Central memory CD4-positive, alpha-beta T cell (primary cell): ENCODE data around the gene EPAS1.

ENCODE experiments used
- DNase-seq: peaks from one replicate; pipeline ENCODE4 v3.0.0; 2022

Gene EPAS1

DNA sequence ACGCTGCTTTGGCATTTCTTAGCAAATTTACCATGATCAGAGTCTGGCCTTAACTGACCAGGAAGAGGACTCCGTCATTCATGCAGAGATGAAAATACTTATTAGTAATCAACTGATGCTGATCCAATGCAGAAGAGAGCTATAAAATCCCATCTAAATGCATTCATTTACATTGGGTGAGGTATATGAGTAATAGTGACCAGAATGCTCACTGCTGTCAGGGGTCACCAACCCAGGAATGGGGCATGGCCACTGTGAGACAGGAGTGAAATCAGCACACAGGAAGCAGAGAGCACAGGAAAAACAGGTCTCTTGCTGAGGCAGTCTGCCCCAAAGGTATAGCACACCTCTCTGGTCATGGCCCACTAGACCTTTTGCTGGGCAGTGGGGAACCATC, 114.0 kb downstream of the EPAS1 start:
- no peak for DNase-seq

- DNase-seq = no peak
These were observed 114.8 kb downstream of the EPAS1 start for GRCh38 chr2:46411985-46412384.

GRCh38 chr2:46413111-46413510, 115.9 kb downstream of the EPAS1 start:
- no peak for DNase-seq

DNA sequence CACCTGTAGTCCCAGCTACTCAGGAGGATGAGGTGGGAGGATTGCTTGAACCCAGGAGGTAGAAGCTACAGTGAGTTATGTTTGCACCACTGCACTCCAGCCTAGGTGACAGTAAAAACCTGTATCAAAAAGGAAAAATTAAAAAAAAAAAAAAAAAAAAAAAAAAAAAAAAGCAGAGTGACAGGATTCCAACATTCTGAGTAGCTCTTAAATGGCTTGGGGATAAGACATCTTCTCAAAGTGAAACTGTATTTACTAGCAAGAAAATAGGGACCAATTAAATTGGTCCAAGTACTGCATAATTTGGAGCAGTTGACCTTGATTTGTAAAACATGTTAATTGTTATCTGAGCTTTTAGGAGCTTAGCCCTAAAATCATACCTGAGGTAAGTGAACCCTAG, 116.4 kb downstream of the EPAS1 start:
- no peak for DNase-seq

- DNase-seq = no peak
These were observed 117.5 kb downstream of the EPAS1 start for GRCh38 chr2:46414701-46415100.

DNA sequence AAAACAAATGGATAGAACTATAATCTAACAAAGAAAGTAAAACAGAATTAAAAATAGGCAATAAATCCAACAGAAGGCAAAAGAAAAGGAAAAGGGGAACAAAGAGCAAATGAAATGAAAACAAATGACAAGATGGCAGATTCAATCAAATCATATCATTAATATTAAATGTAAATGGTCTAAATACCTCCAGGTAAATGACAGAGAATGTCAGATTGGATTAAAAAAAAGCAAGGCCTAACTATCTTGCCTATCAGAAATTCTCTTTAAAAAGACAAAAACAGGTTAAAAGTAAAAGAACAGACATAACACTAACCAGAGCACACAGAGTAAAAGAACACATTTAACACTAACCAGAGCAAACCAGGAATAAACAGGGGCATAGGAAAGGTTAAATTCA, 119.1 kb downstream of the EPAS1 start:
- DNase-seq = no peak

- DNase-seq = no peak
These were observed 119.7 kb downstream of the EPAS1 start for GRCh38 chr2:46416739-46417403.

DNA sequence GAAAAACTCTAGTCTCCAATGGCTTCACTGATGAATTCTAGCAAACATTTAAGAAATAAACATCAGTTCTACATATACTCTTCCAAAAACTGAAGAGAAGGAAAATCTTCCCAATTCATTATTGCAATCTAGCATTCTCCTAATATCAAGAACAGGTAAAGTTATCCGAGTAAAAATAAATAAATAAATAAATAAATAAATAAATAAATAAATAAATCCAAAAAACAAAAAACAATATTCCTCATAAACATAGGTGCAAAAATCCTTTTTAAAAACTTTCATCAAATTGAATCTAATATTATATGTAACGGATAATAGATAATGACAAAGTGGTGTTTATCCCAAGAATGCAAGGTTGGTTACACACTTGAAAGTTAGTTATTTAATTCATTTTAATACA, 123.7 kb downstream of the EPAS1 start:
- DNase-seq = no peak

- DNase-seq = no peak
These were observed 124.2 kb downstream of the EPAS1 start for GRCh38 chr2:46421361-46421760.

DNA sequence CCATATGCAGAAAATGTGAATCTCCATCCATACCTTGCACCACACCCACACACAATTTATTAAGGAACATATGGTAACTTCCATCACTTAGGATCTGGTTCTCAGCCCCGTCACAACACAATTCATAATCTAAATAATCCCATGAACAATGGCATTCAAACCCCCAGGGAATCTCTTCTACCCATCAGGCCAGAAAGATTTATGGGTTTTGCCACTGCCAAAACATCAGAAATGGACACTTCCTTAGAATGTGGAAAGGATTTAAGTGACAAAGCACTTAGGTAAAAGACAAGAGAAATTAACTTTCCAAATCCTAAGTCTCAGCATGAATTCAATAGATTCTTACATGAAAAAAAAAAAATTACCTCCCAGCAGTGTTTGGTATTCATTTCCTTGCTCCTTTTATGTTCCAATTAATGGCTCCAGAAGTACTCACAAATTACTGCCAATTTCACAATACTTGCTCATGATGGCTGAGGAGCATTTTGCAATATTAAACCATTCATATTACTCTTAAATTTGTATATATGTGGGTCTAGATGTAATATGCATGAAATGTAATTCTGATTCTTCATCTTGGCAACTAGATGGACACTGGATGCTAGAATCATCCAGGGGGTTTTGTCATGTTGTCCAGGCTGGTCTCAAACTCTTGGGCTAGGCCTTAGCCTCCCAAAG, 125.6 kb downstream of the EPAS1 start:
- DNase-seq = no peak

DNA sequence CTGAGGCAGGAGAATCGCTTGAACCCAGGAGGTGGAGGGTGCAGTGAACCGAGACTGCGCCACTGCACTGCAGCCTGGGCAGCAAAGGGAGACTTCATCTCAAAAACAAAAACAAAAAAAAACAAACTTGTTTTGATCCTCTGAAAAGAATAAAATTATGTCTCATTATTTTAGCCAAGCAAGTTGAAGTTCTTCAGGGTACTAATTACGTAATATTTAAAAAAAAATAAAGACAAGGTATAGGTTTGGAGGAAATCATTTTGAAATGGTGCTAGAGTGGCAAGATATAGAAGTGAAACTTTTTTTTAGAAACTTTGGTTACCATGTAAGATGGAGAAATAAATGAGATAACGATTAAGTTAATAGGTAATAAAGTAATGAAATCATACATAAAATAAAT, 127.7 kb downstream of the EPAS1 start:
- no peak for DNase-seq

DNA sequence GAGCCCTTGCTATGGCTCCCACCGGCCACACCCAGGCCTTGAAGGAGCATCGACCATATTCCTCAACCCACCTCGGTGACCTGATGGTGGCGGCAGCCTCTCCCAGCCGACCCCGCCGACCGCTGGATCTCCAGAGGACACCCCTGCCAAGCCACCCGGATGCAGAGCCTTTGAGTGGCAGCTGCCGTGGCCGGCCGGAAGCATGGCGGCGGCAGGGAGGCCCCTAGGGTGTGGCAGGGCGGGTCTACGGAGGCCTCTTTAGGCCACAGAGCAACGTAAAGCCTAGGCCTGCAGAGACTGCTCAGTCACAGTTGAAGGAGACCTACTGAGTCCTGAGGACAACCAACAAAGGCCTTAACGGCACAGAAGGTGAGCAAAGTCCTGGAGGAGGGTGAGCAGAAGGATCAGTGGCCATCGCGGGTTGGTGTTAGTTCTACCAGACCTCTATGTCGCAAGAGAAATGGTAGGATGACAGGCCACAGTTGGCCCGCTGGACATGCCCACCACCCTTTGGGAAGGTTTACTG, 131.8 kb downstream of the EPAS1 start:
- DNase-seq = no peak

DNA sequence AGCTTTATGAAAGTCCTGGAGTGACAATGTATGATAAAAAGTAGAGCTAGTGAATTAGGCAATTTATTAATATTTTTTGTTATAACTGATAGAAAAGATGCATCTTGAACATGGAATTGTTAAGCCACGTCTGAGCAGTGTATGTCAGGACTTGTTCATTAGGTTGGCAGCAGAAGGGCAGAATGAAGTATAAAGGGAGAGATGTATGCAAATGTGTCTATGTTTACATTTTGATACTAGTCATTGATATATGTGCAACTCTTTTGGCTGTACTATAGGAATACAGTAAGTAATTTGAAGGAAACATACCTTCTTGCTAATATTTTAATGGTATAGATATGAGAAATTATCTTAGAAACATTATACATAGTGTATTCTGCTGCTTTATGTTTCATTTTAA, 133.2 kb downstream of the EPAS1 start:
- no peak for DNase-seq

DNA sequence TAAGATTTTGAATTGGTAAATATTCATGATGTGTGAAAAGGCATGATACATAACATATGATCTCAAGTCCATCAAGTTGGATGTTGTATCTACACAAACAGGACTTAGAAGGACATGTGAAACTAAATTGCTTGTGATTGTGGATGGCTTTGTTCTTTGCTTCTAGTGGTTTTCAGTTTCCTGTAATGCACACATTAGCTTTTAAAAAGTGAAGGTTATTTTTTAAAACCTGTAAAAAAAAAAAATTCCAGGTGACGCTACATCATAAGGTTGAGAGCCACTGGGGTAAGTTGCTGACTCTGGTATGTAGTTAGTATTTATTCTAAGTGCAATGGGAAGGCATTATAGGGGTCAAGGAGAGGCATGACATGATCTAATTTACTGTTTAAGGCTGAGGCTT, 133.8 kb downstream of the EPAS1 start:
- DNase-seq = no peak

DNA sequence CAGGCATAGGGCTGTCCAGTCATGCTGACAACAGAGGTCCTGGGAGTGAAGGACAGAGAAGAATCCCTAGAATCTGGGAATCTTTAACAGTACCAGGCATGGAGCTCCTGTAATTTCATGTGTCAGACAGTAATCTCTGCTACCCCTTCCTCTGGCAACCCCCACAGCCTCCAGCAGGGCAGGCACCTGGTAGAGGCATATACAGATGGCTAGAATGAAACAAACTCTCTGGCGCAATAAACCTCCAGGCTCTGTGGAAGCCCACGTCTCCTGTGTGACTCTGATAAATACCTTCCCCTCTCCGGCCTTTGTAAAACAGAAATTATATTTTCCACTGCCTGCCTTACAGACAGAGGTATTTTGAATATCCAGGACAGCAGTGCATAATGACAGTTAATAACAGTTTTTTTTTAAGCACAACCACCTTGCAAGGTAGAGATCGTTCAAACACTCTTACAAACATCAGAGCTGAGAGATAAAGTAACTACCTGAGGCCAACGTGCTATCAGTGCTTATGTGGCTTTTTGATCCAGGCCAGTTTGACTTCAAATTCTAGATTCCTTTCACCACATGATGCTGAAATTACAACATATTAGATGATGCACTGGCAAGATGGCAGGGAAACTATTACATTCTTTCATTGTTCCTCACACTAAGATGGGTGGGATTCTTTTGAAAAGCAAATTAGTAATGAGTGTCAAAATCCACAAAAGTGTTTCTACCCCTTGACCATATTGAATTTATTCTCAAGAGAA, 134.5 kb downstream of the EPAS1 start:
- no peak for DNase-seq

- no peak for DNase-seq
These were observed 137.7 kb downstream of the EPAS1 start for GRCh38 chr2:46434851-46435273.

DNA sequence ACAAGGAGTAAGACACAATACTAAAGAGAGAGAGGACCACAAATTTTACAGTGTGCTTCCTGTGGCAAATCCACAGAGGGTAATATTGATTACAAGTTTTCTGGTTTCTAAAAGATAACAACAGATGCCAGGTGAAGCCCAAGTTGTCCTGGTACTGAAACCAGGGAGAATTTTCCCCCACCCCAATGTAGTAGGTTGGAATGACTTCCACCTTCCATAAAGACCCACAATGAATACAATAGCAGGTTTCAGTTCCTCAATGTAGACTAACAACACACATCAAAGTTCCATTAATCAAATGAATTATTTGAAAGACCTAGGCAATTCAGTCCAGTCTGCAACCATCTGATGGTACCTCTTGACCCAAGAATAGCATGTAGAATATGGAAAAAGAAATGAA, 138.1 kb downstream of the EPAS1 start:
- DNase-seq = no peak

GRCh38 chr2:46435796-46436360, 138.7 kb downstream of the EPAS1 start:
- no peak for DNase-seq
